K562 (cell line): ENCODE measurements around the gene SDC3. TPM values are rescaled to one million over a fixed set of nuclear protein-coding genes. Genes with fewer than 3 reads are reported as not detected.

Experiments
- ATF6 ChIP-seq: sonication (generic); formaldehyde crosslinking; IDR thresholded peaks from 2 replicates; pipeline ENCODE4 v1.4.0; 2020; ENCODE audit warnings: mild to moderate bottlenecking, missing genetic modification reagents
- CEBPB ChIP-seq: fragments of 450-650 bp; IDR thresholded peaks from 2 replicates; pipeline ENCODE4 v1.6.1; 2016; ENCODE audit warnings: missing genetic modification characterization, missing compliant biosample characterization
- ELF2 ChIP-seq: fragments of 250-450 bp; sonication (Bioruptor Pico); IDR thresholded peaks from 2 replicates; pipeline ENCODE4 v1.5.0; 2021; ENCODE audit warnings: mild to moderate bottlenecking
- ESRRB ChIP-seq: fragments of 250-450 bp; sonication (Bioruptor Pico); IDR thresholded peaks from 2 replicates; pipeline ENCODE4 v1.5.0; 2020; ENCODE audit warnings: mild to moderate bottlenecking, moderate library complexity, borderline replicate concordance
- GABPB2 ChIP-seq: fragments of 250-450 bp; sonication (Bioruptor Pico); conservative IDR thresholded peaks from 2 replicates; pipeline ENCODE4 v1.5.1; 2021; ENCODE audit warnings: mild to moderate bottlenecking
- IFI16 ChIP-seq: fragments of 250-450 bp; sonication (Bioruptor Pico); IDR thresholded peaks from 2 replicates; pipeline ENCODE4 v2.1.2; 2022; ENCODE audit warnings: mild to moderate bottlenecking, inconsistent platforms
- KLF10 ChIP-seq: fragments of 250-450 bp; sonication (Bioruptor Pico); IDR thresholded peaks from 2 replicates; pipeline ENCODE4 v1.6.1; 2021; ENCODE audit warnings: matching md5 sums
- MAFG ChIP-seq: fragments of 450-650 bp; conservative IDR thresholded peaks from 2 replicates; pipeline ENCODE4 v1.6.1; 2016; ENCODE audit warnings: missing genetic modification characterization, missing compliant biosample characterization
- MCM7 ChIP-seq, 2 experiments: fragments of 450-650 bp; IDR thresholded peaks; 2 replicates each; pipeline ENCODE4 v1.6.1; 2016 to 2018
- MIER1 ChIP-seq: fragments of 450-650 bp; IDR thresholded peaks from 2 replicates; pipeline ENCODE4 v1.6.1; 2016; ENCODE audit warnings: antibody characterized with exemption, mild to moderate bottlenecking, low read depth
- SRSF3 ChIP-seq: fragments of 200-400 bp; formaldehyde crosslinking; IDR thresholded peaks from 2 replicates; pipeline ENCODE4 v1.6.1; 2016; ENCODE audit warnings: mild to moderate bottlenecking, low read length, moderate library complexity; ENCODE audit not compliant: insufficient read depth
- TAF7 ChIP-seq: fragments of 450-650 bp; IDR thresholded peaks from 2 replicates; pipeline ENCODE4 v1.6.1; 2016; ENCODE audit warnings: missing genetic modification characterization, missing compliant biosample characterization
- TBL1XR1 ChIP-seq, 2 experiments: IDR thresholded peaks; 2 replicates each; pipeline ENCODE4 v1.6.1; 2012; ENCODE audit warnings: improper control_type of control experiment in 2 of 2, low read length in 2 of 2, mild to moderate bottlenecking in 1 of 2
- polyA plus RNA-seq, 8 experiments: library from polyadenylated mRNA; depleted of rRNA in 4 of 8; stranded (reverse) in 5 of 8; unstranded in 3 of 8; fragments of >200 nt; fragmentation: Nextera tagmentation in 2 of 8; fragmentation: Illumina TruSeq in 1 of 8; extraction: Ambion mirVana in 2 of 8; extraction: Trizol in 1 of 8; gene quantifications; 2 replicates each; pipeline versions ENCODE4 v1.2.1 to v1.2.3, GENCODE V29; 2011 to 2014; ENCODE audit warnings: inconsistent platforms in 1 of 8, missing spikeins in 1 of 8
- total RNA-seq, 7 experiments: library from RNA; depleted of rRNA in 6 of 7; stranded (reverse); fragments of >200 nt in 6 of 7; fragmentation: Illumina TruSeq in 2 of 7; extraction: Trizol in 2 of 7; gene quantifications; 2 replicates each; pipeline versions ENCODE4 v1.2.1 to v1.2.3, GENCODE V29; 2011 to 2021; ENCODE audit warnings: low replicate concordance in 1 of 7
- TF ChIP-seq, protein P1 (sequence below), 2 experiments: fragments of 200-800 bp in 1 of 2; sonication (Bioruptor generic) in 1 of 2; sonication (generic) in 1 of 2; formaldehyde crosslinking in 1 of 2; IDR thresholded peaks in 1 of 2; conservative IDR thresholded peaks in 1 of 2; 2 replicates each; pipeline versions ENCODE4 v1.5.0 to v1.6.1; 2016 to 2020; ENCODE audit warnings: missing compliant biosample characterization in 1 of 2, missing genetic modification characterization in 1 of 2, missing genetic modification reagents in 1 of 2
- TF ChIP-seq, protein P2 (sequence below): fragments of 250-450 bp; sonication (Bioruptor Pico); IDR thresholded peaks from 2 replicates; pipeline ENCODE4 v1.5.0; 2021; ENCODE audit warnings: mild to moderate bottlenecking, borderline replicate concordance
- TF ChIP-seq, protein P3 (sequence below): sonication (generic); formaldehyde crosslinking; IDR thresholded peaks from 2 replicates; pipeline ENCODE4 v1.5.0; 2020; ENCODE audit warnings: missing genetic modification reagents

The SDC3 gene
- total and polyA plus RNA-seq, 9 of the 15 experiments (the other 6 are each of a cell fraction or from before 2014, with no cell fraction given), result 0.38 to 44.1 (median 12.1) TPM

DNA sequence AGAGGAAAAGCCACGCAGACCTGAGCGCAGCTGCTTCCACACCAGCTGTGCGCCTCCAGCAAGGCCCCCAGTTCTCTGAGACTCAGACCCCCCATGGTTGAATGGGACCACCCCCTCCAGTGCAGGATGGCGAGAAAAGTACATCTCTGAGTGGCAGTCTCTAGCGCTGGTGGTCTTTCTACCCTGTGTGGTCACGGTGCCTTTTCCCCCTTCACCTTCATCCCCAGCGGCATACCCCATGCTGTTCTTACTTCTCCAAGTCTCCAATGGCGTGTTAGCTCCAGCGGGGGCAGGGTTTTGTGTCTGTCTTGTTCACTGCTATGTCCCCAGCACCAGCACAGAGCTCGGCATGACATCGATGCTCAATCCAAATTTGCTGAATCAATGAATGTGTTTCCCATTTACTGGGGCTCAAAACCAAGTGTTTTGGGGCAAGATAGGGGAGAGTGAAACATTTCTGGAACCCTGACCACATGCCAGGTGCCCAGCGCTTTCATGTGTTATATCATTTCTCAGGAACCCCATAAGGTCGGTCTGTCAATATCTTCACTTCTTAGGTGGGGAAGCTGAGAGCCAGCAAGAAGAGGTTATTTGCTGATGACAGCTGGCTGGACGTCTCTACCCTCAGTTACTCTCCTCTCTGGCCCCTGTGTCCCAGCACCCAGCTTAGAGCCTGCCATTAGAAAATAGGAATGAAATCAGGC lies 959 bp upstream of the SDC3 start (continued):
- 0 out of 2 replicates have a peak, but pooled peaks have one; percentile 15 for TF ChIP-seq IFI16
- TF ChIP-seq ELF2 (CRISPR knock-in tag), result no peak
- TF ChIP-seq MAFG, result no peak
- no peak for TF ChIP-seq ESRRB (CRISPR knock-in tag)
- TF ChIP-seq CEBPB (tag), result no peak
- no peak for TF ChIP-seq TAF7
- no peak for TF ChIP-seq SRSF3
- no peak for TF ChIP-seq MIER1
- no peak for TF ChIP-seq MCM7 (IDR thresholded peaks at IDR 0.05)
- TF ChIP-seq TBL1XR1 (IDR thresholded peaks at IDR 0.05; ENCODE audit: low read length in 2 of 2), result no peak
- TF ChIP-seq, protein P1, sequence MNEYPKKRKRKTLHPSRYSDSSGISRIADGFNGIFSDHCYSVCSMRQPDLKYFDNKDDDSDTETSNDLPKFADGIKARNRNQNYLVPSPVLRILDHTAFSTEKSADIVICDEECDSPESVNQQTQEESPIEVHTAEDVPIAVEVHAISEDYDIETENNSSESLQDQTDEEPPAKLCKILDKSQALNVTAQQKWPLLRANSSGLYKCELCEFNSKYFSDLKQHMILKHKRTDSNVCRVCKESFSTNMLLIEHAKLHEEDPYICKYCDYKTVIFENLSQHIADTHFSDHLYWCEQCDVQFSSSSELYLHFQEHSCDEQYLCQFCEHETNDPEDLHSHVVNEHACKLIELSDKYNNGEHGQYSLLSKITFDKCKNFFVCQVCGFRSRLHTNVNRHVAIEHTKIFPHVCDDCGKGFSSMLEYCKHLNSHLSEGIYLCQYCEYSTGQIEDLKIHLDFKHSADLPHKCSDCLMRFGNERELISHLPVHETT (CRISPR knock-in tag; conservative IDR thresholded peaks at IDR 0.05 in 1 of 2, IDR thresholded peaks at IDR 0.05 in 1 of 2), result no peak
- TF ChIP-seq ATF6 (CRISPR knock-in tag), result no peak
- TF ChIP-seq, protein P2, sequence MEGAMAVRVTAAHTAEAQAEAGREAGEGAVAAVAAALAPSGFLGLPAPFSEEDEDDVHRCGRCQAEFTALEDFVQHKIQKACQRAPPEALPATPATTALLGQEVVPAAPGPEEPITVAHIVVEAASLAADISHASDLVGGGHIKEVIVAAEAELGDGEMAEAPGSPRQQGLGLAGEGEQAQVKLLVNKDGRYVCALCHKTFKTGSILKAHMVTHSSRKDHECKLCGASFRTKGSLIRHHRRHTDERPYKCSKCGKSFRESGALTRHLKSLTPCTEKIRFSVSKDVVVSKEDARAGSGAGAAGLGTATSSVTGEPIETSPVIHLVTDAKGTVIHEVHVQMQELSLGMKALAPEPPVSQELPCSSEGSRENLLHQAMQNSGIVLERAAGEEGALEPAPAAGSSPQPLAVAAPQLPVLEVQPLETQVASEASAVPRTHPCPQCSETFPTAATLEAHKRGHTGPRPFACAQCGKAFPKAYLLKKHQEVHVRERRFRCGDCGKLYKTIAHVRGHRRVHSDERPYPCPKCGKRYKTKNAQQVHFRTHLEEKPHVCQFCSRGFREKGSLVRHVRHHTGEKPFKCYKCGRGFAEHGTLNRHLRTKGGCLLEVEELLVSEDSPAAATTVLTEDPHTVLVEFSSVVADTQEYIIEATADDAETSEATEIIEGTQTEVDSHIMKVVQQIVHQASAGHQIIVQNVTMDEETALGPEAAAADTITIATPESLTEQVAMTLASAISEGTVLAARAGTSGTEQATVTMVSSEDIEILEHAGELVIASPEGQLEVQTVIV (CRISPR knock-in tag), result no peak
- TF ChIP-seq, protein P3, sequence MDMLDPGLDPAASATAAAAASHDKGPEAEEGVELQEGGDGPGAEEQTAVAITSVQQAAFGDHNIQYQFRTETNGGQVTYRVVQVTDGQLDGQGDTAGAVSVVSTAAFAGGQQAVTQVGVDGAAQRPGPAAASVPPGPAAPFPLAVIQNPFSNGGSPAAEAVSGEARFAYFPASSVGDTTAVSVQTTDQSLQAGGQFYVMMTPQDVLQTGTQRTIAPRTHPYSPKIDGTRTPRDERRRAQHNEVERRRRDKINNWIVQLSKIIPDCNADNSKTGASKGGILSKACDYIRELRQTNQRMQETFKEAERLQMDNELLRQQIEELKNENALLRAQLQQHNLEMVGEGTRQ (CRISPR knock-in tag), result no peak
- TF ChIP-seq KLF10 (CRISPR knock-in tag), result no peak
- no peak for TF ChIP-seq GABPB2 (CRISPR knock-in tag)
